HL-60 (cell line): ENCODE data around the gene POLR2J.
A peak's percentile ranks its signal among the peaks of the same experiment; 100 is the strongest.

Experiments
- DNase-seq, 2 experiments: peaks; one replicate each; pipeline ENCODE4 v3.0.0-alpha.2; 2010 to 2020; ENCODE audit warnings: low read depth in 1 of 2, low spot score in 1 of 2
- H3K27ac ChIP-seq: fragments of 250-450 bp; sonication (Bioruptor Pico); replicated peaks from 2 replicates; pipeline ENCODE4 v1.5.1; 2020; ENCODE audit warnings: mild to moderate bottlenecking, moderate library complexity
- H3K27me3 ChIP-seq: fragments of 250-450 bp; sonication (Bioruptor Pico); 2 replicates; pipeline ENCODE4 v1.5.1; 2021; ENCODE audit warnings: mild to moderate bottlenecking, moderate library complexity; ENCODE audit not compliant: insufficient read depth, poor library complexity, severe bottlenecking
- H3K4me3 ChIP-seq: replicated peaks from 2 replicates; pipeline ENCODE4 v1.5.1; 2011; ENCODE audit warnings: mild to moderate bottlenecking, control low read depth, low read length; ENCODE audit not compliant: insufficient read depth
- GABPA ChIP-seq: IDR thresholded peaks from 2 replicates; pipeline ENCODE4 v1.6.1; 2012; ENCODE audit warnings: low read depth
- POLR2AphosphoS5 ChIP-seq: IDR thresholded peaks from 2 replicates; pipeline ENCODE4 v1.6.1; 2012; ENCODE audit warnings: low read depth
- SPI1 ChIP-seq: IDR thresholded peaks from 2 replicates; pipeline ENCODE4 v1.6.1; 2012; ENCODE audit warnings: low read depth, mild to moderate bottlenecking, borderline replicate concordance
- TF ChIP-seq, protein P1 (sequence below): IDR thresholded peaks from 2 replicates; pipeline ENCODE4 v1.6.1; 2012; ENCODE audit warnings: low read depth; ENCODE audit not compliant: insufficient replicate concordance
- TF ChIP-seq, protein P2 (sequence below): IDR thresholded peaks from one replicate; pipeline ENCODE4 v1.5.1; 2011; ENCODE audit warnings: low read length, control low read depth, inconsistent platforms; ENCODE audit not compliant: insufficient read depth

Gene POLR2J

DNA sequence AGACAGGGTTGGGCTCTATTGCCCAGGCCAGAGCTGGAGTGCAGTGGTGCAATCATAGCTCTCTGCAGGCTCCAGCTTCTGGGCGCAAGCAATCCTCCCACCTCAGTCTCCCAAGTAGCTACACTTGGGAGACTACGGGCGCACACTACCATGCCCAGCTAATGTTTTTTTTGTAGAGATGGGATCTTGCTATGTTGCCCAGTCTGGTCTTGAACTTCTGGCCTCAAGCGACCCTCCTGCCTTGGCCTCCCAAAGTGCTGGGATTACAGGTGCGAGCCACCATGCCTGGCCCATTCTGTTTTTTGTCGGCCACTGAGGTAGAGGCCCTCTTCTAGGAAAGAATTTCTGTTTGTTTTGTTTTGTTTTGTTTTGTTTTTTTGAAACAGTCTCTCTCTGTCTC is 26.3 kb downstream of the POLR2J start:
- no peak for DNase-seq
- H3K4me3 ChIP-seq: no peak overlapping the region
- no peak overlapping the region for H3K27ac ChIP-seq
- H3K27me3 ChIP-seq: no peaks in the 10 kb centered on the region
- TF ChIP-seq SPI1 (no peak), GABPA (no peak), POLR2AphosphoS5 (no peak)

DNA sequence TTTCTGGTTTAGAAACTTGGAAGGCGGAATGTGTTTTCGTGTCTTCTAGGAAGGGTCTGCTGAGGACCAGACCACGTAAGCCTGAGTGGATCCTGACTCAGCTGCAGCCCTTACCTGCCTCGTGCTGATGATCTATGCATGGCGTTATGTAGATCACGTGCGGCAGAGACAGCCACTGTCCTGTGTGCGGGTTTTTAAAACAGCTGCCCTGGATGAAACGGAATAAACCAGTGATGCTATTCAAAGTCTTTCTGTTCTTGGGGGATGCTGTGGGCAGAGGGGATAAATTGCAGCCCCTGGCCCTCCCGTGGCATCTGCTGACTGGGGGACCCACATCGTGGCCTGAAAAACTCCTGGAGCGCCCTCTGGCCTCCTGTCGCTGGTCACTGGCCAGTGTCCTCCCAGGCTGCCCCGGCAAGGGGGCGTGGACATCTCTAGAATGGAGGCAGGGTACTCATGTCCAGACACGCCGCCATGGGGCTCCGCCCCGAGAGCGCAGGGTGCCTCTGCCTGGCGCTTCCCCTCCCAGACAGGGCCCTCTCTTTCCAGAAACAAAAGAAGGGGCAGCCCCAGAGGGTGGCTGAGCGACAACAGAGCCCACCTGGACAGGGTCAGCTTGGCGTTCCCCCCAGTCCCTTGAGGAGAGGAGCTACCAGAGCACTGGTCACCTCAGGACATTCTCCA is 27.2 kb downstream of the POLR2J start:
- no peak for DNase-seq
- no peaks in the 10 kb centered on the region for H3K27me3 ChIP-seq
- no peak overlapping the region for H3K4me3 ChIP-seq
- TF ChIP-seq POLR2AphosphoS5: 0 out of 2 replicates have a peak, but pooled peaks have one; percentile 9
- TF ChIP-seq, protein P1, sequence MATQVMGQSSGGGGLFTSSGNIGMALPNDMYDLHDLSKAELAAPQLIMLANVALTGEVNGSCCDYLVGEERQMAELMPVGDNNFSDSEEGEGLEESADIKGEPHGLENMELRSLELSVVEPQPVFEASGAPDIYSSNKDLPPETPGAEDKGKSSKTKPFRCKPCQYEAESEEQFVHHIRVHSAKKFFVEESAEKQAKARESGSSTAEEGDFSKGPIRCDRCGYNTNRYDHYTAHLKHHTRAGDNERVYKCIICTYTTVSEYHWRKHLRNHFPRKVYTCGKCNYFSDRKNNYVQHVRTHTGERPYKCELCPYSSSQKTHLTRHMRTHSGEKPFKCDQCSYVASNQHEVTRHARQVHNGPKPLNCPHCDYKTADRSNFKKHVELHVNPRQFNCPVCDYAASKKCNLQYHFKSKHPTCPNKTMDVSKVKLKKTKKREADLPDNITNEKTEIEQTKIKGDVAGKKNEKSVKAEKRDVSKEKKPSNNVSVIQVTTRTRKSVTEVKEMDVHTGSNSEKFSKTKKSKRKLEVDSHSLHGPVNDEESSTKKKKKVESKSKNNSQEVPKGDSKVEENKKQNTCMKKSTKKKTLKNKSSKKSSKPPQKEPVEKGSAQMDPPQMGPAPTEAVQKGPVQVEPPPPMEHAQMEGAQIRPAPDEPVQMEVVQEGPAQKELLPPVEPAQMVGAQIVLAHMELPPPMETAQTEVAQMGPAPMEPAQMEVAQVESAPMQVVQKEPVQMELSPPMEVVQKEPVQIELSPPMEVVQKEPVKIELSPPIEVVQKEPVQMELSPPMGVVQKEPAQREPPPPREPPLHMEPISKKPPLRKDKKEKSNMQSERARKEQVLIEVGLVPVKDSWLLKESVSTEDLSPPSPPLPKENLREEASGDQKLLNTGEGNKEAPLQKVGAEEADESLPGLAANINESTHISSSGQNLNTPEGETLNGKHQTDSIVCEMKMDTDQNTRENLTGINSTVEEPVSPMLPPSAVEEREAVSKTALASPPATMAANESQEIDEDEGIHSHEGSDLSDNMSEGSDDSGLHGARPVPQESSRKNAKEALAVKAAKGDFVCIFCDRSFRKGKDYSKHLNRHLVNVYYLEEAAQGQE: no peak
- TF ChIP-seq GABPA: no peak
- no peak for TF ChIP-seq SPI1
- H3K27ac ChIP-seq: no peak overlapping the region

DNA sequence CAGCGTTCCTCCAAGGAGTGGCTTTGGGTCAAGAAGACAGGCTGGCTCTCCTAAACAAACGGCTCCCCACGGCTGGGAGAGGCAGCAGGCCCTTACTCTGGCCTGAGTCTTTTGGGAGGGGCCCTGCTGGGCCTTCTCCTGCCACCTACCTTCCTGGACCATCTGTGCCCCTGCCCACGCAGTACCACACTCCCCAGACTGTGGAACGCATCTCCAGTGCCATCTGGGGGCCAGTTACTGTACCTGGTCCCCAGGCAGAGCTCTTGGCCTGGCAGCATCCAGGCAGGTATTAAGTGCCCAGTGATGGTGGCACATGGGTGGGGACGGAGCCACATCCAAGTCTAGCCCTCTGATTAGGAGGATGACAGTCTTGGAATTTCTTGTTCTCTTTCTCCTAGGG is 28.5 kb downstream of the POLR2J start:
- H3K27me3 ChIP-seq: no peaks in the 10 kb centered on the region
- no peak overlapping the region for H3K4me3 ChIP-seq
- DNase-seq: peak in 1 of 2 experiments; percentile 53
- H3K27ac ChIP-seq: no peak overlapping the region
- TF ChIP-seq GABPA: no peak
- TF ChIP-seq, protein P2, sequence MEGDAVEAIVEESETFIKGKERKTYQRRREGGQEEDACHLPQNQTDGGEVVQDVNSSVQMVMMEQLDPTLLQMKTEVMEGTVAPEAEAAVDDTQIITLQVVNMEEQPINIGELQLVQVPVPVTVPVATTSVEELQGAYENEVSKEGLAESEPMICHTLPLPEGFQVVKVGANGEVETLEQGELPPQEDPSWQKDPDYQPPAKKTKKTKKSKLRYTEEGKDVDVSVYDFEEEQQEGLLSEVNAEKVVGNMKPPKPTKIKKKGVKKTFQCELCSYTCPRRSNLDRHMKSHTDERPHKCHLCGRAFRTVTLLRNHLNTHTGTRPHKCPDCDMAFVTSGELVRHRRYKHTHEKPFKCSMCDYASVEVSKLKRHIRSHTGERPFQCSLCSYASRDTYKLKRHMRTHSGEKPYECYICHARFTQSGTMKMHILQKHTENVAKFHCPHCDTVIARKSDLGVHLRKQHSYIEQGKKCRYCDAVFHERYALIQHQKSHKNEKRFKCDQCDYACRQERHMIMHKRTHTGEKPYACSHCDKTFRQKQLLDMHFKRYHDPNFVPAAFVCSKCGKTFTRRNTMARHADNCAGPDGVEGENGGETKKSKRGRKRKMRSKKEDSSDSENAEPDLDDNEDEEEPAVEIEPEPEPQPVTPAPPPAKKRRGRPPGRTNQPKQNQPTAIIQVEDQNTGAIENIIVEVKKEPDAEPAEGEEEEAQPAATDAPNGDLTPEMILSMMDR: peak; percentile 5
- peak; percentile 54; the same call in 1 of the 2 replicates for TF ChIP-seq POLR2AphosphoS5

DNA sequence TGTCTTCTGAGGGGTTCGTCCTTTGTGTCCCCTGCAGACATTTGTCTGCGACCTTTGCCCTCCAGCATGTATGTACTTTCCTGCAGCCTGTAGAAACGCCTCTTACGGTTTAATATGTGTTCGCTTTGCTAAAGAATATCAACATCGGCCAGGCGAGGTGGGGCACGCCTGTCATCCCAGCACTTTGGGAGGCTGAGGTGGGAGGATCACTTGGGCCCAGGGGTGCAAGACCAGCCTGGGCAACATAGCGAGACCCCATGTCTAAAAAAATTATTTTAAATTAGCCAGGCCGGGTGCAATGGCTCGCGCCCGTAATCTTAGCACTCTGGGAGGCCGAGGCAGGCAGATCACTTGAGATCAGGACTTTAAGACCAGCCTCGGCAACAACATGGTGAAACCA is 29.6 kb downstream of the POLR2J start:
- Histone ChIP-seq H3K27ac (no peak overlapping the region), H3K27me3 (no peaks in the 10 kb centered on the region), H3K4me3 (no peak overlapping the region)
- no peak; the same call in 1 of the 2 replicates for TF ChIP-seq POLR2AphosphoS5
- no peak for TF ChIP-seq GABPA
- DNase-seq: no peak

DNA sequence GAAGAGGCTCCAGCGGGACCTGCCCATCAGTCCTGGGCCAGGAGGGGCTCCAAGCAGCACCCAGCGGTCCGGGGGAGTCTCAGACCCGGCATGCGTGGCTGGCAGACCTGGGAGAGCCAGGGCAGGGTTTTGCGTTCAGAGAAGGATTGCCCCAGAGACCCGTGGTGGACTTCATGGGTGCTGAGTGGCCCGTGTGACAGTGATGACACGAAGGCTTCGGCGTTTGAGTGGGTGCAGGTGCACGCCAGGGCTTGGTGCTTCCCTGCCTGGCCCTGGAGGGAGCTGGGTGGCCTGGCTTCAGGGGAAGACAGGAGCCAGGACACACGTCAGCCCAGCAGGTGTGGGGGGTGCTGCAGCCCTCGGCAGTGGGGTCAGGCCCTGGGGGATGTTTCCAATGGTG is 31.4 kb downstream of the POLR2J start:
- DNase-seq: no peak
- Histone ChIP-seq H3K27me3 (no peaks in the 10 kb centered on the region), H3K4me3 (no peak overlapping the region), H3K27ac (no peak overlapping the region)
- TF ChIP-seq, protein P2: no peak
- TF ChIP-seq POLR2AphosphoS5 (no peak), GABPA (no peak), SPI1 (no peak)
- TF ChIP-seq, protein P1: no peak
